ENCODE measurements around the gene EPAS1.

Gene EPAS1

GRCh38 chr2:46326231-46326980 is 29.2 kb downstream of the EPAS1 start:
- DNase-seq = no peak

GRCh38 chr2:46327627-46328026 is 30.4 kb downstream of the EPAS1 start:
- DNase-seq = no peak

DNA sequence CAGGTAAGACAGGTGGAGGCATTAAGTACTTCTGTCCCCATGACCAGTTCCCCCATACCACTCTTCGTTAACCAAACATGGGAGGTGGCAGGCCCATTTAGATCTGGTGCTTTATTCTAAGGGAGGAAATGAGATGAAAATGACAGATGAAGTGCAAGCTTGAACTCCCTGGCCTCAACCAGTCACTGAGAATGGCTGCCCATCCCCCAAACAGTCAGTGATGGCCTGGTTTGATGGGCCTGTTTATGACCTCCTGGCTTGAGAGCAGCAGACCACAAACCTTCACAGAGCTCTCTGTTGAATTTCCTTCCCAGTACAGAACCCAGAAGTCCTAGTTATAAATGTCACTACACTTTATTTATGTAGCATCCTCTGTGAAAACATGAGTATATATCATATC is 31.1 kb downstream of the EPAS1 start:
- no peak for DNase-seq

DNA sequence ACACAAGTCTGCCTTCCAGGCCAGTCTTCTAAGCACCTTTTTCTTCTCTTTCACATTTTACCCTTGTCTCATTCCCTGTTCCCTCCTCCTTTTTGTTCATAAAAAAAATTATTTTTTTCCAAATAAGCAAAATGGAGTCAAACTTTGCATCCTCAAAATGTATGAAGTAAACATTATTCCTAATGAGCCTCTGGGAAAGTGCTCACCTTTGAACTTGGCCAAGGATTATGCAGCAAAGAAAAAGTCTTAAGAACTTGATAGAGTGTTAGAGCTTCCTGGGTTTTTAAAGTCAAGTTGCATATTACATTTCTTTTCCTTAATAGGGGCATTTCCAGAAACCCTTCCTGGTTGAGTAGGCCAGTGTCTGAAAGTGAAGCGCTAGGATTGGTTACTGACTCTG is 31.6 kb downstream of the EPAS1 start:
- DNase-seq = no peak

DNA sequence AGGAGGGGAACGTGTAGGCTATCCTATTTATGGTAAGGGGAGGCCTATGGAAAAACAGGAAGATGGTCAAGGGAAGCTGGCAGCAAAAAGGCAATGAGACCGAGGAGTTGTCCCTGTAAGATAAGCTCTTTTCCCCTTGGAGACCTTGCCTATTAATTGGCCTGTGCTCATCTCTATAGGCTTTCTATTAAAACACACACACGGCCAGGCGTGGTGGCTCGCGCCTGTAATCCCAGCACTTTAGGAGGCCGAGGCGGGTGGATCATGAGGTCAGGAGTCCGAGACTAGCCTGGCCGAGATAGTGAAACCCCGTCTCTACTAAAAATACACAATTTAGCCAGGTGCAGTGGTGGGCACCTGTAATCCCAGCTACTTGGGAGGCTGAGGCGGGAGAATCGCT is 32.1 kb downstream of the EPAS1 start:
- no peak for DNase-seq

- DNase-seq = no peak
Observed at GRCh38 chr2:46329803-46330775, 32.9 kb downstream of the EPAS1 start.

DNA sequence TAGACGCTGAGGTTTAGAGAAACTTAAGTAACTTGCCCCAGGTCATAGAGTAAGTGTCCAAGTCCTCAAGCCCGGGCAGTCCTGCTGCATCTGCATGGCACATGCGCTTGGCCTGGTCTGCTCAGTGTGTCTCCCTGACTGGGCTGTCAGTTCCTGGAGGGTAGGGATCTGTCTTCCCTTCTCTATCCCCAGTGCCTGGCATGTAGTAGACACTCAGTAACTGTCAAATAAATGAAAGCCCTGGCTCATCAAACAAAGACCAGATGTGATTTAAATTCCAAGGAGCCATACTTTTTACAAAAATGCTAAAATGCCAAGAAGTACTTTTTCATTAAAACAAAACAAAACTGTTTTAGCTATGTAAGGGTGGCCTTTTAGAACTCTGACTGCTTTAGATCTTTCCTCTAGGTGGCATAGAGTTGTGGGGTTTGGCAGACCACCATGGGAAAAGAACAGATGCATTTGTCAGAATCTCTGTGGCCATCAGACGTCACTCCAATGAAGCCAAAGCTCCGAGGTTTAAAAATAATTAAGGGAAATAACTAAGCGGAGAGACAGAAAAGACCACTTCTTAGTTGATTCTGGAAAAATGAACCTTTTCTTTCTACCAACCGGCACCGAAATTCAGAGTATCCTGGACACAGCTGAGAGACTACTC is 34.0 kb downstream of the EPAS1 start:
- DNase-seq = no peak

DNA sequence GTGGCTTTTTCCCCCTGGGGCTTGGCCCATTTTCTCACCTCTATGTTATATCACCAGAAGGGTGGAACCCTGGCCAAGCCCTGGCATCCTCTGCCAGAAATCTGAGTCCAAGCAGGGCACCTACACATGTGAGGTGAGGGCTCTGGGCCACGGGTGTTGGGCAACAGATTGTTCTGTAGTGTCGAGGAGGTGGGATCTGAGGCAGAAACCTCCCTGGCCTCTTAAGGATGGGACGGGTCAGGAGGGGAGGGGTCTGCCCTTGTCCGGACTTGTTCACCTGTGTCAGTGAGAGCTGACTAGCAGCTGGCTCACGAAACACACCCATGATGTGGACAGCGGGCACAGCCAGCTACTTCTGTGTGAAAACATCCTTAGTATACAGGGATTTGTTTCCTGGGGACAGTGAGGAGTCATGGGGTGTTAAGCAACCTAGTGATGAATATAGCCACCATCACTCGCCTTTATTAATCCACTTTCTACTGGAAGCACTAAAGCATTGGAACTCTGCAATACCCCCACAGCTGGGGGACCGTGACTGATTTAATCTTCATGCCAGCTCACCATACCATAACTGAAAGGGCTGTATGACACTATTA is 35.6 kb downstream of the EPAS1 start:
- no peak for DNase-seq

DNA sequence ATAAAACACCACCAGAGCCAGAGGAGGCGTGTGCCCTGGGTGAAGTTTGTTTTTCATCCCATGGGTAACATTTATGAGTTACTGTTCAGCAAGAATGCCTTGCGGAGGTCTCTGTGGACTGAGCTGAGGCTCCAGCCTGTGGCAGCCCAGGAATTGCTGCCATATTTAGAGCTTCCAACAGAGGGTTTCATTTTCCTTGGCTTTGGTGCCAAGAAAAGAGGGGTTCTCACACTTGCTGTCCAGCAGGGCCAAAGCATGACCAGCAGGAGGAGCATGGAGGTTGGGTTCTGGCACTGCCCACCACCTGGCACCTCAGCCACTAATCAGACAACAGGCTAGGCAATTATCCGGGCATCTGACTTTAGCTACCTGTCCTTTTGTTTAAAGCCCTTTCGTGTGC is 36.7 kb downstream of the EPAS1 start:
- no peak for DNase-seq

DNA sequence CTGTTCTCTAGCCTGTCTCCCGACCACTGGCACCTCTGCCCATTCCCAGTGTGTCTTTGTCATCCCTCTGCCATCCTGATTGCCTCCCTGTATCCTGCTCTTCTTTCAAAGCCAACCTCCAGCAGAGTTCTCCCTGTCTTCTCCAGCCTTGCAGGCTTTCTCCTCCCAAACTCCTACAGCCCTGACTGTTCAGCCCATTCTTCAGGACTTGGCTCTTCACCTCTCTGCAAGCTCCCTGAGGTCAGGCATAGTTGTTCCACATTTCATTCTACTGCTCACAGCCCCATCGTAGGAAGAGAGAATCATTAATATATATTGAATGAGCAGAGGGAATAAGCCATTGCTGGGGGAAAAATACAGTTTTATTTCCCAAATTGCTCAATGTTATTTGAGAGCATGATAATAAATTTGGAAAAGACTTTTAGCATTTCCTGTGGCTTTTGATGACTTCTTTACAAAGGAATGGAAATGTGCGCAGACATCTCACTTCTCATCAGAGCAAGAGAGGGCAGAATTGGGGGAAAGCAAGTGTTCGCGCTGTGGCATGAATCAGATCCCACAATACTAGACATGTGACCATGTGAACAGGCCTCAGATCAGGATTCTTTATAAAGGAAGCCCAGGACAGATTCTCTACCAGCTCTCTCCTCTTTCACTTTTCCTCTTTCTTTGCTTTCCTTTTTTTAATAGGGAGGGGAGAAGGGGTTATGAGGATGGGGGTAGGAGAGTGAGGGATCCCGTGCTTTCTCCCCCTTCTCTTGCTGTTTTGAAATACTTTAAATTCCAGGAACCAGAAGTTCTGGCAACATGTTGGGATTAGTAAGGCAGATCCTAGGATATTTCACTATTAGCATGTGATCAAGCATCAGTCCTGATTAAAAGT is 37.4 kb downstream of the EPAS1 start:
- DNase-seq = no peak

- no peak for DNase-seq
Observed at GRCh38 chr2:46335391-46336282, 38.4 kb downstream of the EPAS1 start.

DNA sequence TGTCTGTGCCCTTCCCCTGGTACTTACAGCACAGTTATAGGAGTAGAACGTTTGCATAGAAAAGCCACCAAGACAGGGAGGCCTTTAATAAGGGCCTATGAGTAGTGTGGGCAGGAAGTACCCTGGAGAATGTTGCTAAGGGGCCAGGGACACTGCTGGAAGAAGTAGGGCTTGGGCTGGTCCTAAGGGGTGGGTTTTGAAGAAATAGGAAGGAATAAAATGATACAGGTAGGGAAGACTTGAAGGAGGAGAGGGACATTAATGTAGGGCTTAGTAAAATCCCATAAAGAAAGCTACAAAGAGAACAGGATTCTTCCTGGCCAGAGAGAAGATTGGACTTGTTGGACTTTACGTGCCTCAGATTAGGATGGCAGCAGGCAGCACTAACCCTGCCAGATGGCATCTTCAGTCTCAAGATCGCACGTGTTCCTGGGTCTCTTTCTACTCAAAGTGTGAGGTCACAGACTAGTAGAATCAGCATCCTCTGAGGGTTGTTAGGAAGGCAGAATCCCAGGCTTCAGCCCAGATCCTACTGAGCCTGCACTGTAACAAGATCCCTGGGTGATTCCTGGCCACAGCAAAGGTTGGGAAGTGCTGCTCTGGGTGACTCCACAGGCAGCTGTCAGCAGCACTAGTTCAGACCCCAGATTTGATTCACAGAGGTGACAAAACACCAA is 39.2 kb downstream of the EPAS1 start:
- no peak for DNase-seq

GRCh38 chr2:46337208-46337994 is 40.2 kb downstream of the EPAS1 start:
- no peak for DNase-seq

GRCh38 chr2:46338674-46339073 is 41.5 kb downstream of the EPAS1 start:
- no peak for DNase-seq

DNA sequence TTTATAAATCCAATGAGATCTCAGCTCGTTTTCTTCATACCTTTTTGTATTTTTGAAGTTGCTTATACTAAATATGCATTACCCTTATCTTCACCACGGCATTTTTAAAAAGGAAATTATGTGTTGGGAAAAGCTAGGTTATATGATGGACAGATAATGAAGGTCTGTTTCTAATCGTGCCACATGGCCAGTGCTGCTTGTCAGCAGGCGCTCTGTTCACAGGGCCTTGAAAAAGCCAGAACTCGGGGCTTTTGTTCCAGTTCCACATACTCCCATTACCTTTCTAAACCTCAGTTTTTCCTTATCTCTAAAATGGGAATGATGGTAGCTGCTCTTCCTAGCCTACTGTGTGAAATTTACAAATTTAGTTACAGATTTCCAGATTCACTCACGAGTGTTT is 42.0 kb downstream of the EPAS1 start:
- DNase-seq = no peak

GRCh38 chr2:46339676-46340459 is 42.7 kb downstream of the EPAS1 start:
- no peak for DNase-seq

DNA sequence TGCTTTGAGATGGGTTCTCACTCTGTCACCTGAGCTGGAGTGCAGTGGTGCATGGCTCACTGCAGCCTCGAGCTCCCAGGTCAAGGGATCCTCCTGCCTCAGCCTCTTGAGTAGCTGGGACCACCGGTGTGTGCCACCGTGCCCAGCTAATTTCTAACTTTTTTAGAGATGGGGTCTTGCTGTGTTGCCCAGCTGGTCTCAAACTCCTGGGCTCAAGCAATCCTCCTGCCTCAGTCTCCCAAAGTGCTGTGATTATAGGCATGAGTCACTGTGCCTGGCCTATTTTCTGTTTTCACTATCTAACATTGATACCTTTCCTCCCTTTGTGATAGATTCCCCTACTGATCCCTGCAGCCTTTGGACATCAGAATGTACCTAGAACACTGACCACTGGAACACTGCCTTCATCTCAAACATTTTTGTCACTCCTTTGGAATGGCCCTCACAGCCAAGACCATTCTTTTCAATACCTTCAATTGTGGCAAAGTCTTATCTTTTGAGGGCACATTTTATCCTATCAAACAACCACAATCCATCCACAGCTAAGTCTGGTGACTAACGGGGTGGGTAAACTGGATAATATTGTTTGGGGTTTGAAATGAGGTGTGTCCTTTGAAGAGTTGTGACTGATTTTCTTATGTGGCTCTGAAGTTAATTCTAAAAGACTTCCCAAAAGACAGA is 43.7 kb downstream of the EPAS1 start:
- no peak for DNase-seq

Measured in T-helper 1 cell (primary cell).